SW480 (cell line): ENCODE results near the gene KLF15.

Source experiments
- DNase-seq: peaks from one replicate; pipeline ENCODE4 v3.0.0-alpha.2; 2016; ENCODE audit warnings: low spot score

The KLF15 gene

GRCh38 chr3:126360046-126360713 is 3.0 kb upstream of the KLF15 start:
- DNase-seq = no peak

- no peak for DNase-seq
These were observed 1.6 kb upstream of the KLF15 start for GRCh38 chr3:126358816-126359181.

- peak; percentile 16 for DNase-seq
These were observed 1.0 kb upstream of the KLF15 start for GRCh38 chr3:126358038-126358815.

GRCh38 chr3:126356373-126357264 is 589 bp downstream of the KLF15 start:
- DNase-seq = no peak

- no peak for DNase-seq
These were observed 1.3 kb downstream of the KLF15 start for GRCh38 chr3:126355777-126356372.

GRCh38 chr3:126355251-126355650 is 2.0 kb downstream of the KLF15 start:
- no peak for DNase-seq

GRCh38 chr3:126354776-126355175 is 2.4 kb downstream of the KLF15 start:
- DNase-seq = no peak

- no peak for DNase-seq
These were observed 3.4 kb downstream of the KLF15 start for GRCh38 chr3:126353694-126354321.

GRCh38 chr3:126352476-126353454 is 4.4 kb downstream of the KLF15 start:
- no peak for DNase-seq

- DNase-seq = no peak
These were observed 5.3 kb downstream of the KLF15 start for GRCh38 chr3:126351771-126352475.

- no peak for DNase-seq
These were observed 6.0 kb downstream of the KLF15 start for GRCh38 chr3:126351086-126351770.

- DNase-seq = no peak
These were observed 6.6 kb downstream of the KLF15 start for GRCh38 chr3:126350502-126351085.

GRCh38 chr3:126349611-126350501 is 7.4 kb downstream of the KLF15 start:
- no peak for DNase-seq

- no peak for DNase-seq
These were observed 8.1 kb downstream of the KLF15 start for GRCh38 chr3:126349071-126349470.

GRCh38 chr3:126348308-126348920 is 8.8 kb downstream of the KLF15 start:
- DNase-seq = no peak

GRCh38 chr3:126347543-126348161 is 9.6 kb downstream of the KLF15 start:
- DNase-seq = no peak

GRCh38 chr3:126346466-126346865 is 10.7 kb downstream of the KLF15 start:
- DNase-seq = no peak
